CD8-positive, alpha-beta memory T cell (primary cell): ENCODE results near the gene FAM83E. TPM values are rescaled to one million over a fixed set of nuclear protein-coding genes. Genes with fewer than 3 reads are reported as not detected.
"Not testable (repeated sequence)": the region's sequence is repeated elsewhere in the genome, so short reads cannot be mapped to it uniquely, and the experiment has no call there.

ENCODE experiments used
- CTCF ChIA-PET: fragments of 350-600 bp; sonication (Branson Sonifier 250); formaldehyde crosslinking; loops from one replicate; lab custom pipeline; 2021; ENCODE audit warnings: antibody characterized with exemption; lab: Charles Lee
- POLR2A ChIA-PET: fragments of 350-600 bp; sonication (Branson Sonifier 250); formaldehyde crosslinking; loops from one replicate; lab custom pipeline; 2021; ENCODE audit warnings: antibody characterized with exemption; lab: Charles Lee
- DNase-seq, 5 donors: peaks; one replicate each; pipeline versions ENCODE4 v3.0.0 to v3.0.0-alpha.2; 2020 to 2022; ENCODE audit warnings: mixed read lengths in 1 of 5
- H3K27ac ChIP-seq: one replicate; pipeline ENCODE4 v1.7.0; 2013; ENCODE audit warnings: low read depth, mild to moderate bottlenecking, low read length, moderate library complexity
- H3K27me3 ChIP-seq: 2 replicates; pipeline ENCODE4 v1.7.0; 2013; ENCODE audit warnings: low read length, mild to moderate bottlenecking; ENCODE audit not compliant: insufficient read depth, poor library complexity, severe bottlenecking
- H3K36me3 ChIP-seq: 2 replicates; pipeline ENCODE4 v1.7.0; 2013; ENCODE audit warnings: mild to moderate bottlenecking, low read length, moderate library complexity; ENCODE audit not compliant: insufficient read depth
- H3K4me1 ChIP-seq: 2 replicates; pipeline ENCODE4 v1.7.0; 2013; ENCODE audit warnings: mild to moderate bottlenecking, low read length, moderate library complexity; ENCODE audit not compliant: insufficient read depth
- H3K4me3 ChIP-seq: 2 replicates; pipeline ENCODE4 v1.7.0; 2013; ENCODE audit warnings: mild to moderate bottlenecking, low read length
- H3K9me3 ChIP-seq: 2 replicates; pipeline ENCODE4 v1.7.0; 2013; ENCODE audit warnings: mild to moderate bottlenecking, low read length
- H3K27ac Mint-ChIP-seq, 8 donors: one replicate each; pipeline ENCODE4 v1.8.0; 2020 to 2021; ENCODE audit warnings: mixed read lengths in 8 of 8, mild to moderate bottlenecking in 6 of 8, inconsistent platforms in 3 of 8, moderate library complexity in 3 of 8
- H3K27me3 Mint-ChIP-seq, 2 donors: one replicate each; pipeline ENCODE4 v1.8.0; 2020 to 2021; ENCODE audit warnings: mixed read lengths in 2 of 2, mild to moderate bottlenecking in 1 of 2, moderate library complexity in 1 of 2
- H3K36me3 Mint-ChIP-seq, 3 donors: one replicate each; pipeline ENCODE4 v1.8.0; 2020 to 2021; ENCODE audit warnings: mixed read lengths in 3 of 3, inconsistent platforms in 1 of 3, mild to moderate bottlenecking in 1 of 3
- H3K4me1 Mint-ChIP-seq, 3 donors: one replicate each; pipeline ENCODE4 v1.8.0; 2020 to 2021; ENCODE audit warnings: mixed read lengths in 3 of 3, inconsistent platforms in 1 of 3, mild to moderate bottlenecking in 1 of 3
- H3K4me3 Mint-ChIP-seq, 7 donors: one replicate each; pipeline ENCODE4 v1.8.0; 2020 to 2021; ENCODE audit warnings: mixed read lengths in 7 of 7, mild to moderate bottlenecking in 6 of 7, moderate library complexity in 4 of 7, inconsistent platforms in 2 of 7
- H3K9me3 Mint-ChIP-seq, 5 donors: one replicate each; pipeline ENCODE4 v1.8.0; 2020 to 2022; ENCODE audit warnings: mixed read lengths in 5 of 5, mild to moderate bottlenecking in 3 of 5, moderate library complexity in 2 of 5, inconsistent platforms in 1 of 5
- polyA plus RNA-seq: library from polyadenylated mRNA; unstranded; fragments of 300-500 nt; fragmentation: Illumina TruSeq; gene quantifications from one replicate; pipeline ENCODE4 v1.2.3, GENCODE V29; 2021
- total RNA-seq, 2 experiments: library from RNA; stranded (reverse); gene quantifications; one replicate each; pipeline ENCODE4 v1.2.3, GENCODE V29; 2021

The FAM83E gene
- total and polyA plus RNA-seq, 3 experiments from 2014 or later: 3.7 to 5.4 TPM; not detected in 1

DNA sequence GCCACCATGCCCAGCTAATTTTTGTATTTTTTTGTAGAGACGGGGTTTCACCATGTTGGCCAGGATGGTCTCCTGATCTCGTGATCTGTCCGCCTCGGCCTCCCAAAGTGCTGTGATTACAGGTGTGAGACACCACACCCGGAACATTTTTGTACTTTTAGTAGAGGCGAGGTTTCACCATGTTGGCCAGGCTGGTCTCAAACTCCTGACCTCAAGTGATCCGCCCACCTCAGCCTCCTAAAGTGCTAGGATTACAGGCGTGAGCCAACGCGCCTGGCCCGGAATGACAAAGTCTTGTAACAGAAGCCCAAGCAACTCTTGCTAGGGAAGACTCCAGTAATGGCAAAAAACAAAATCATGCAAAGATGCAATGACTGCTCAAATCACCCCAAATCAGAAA, 17.4 kb upstream of the FAM83E start:
- not testable (repeated sequence) for H3K27me3 ChIP-seq, H3K9me3 Mint-ChIP-seq, H3K27ac ChIP-seq, H3K27me3 Mint-ChIP-seq, H3K4me3 ChIP-seq, H3K9me3 ChIP-seq, DNase-seq
- H3K36me3 ChIP-seq: peaks cover 30% of the 10 kb centered on the region
- Mint-ChIP-seq H3K4me3 (peak overlapping the region in 2 of 7 donors; percentile 3 to 36), H3K36me3 (peaks cover 0 to 58% (median 0%) of the 10 kb centered on the region in 3 donors), H3K27ac (peak overlapping the region in 6 of 8 donors; percentile 3 to 96 (median 58)), H3K4me1 (peaks cover 18 to 50% (median 22%) of the 10 kb centered on the region in 3 donors)
- ChIA-PET POLR2A (interaction anchor here (0.6 kb wide), 2 partner anchors 9 to 23 kb away, joined by 3 read pairs; no protein-coding TSS in a partner anchor), CTCF (interaction anchor here (1.0 to 1.2 kb wide), 3 partner anchors 11 to 14 kb away, joined by 4 to 5 read pairs (median 4); partner anchors contain the start of gene CA11)
- peaks cover 29% of the 10 kb centered on the region for H3K4me1 ChIP-seq

DNA sequence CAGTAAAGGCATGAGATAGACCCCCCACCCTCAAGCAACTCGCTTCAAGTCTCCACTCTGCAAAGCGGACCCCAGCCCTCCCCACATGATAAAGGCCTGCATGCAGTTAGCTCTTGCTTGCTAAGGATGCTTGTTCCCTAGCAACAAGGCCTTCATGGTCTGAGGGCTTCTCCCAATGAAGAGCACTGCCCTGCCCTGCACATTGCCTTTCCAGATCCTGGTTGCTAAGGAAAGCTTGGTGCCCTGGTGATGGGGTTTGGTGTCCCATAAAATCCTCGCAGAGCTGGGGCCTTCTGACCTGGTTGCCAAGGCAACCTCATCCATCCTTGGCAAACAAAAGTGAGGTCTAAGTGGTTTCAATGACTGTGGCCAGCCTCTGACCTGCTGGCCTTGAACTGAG, 16.3 kb upstream of the FAM83E start:
- Mint-ChIP-seq H3K4me1 (peaks cover 22 to 56% (median 26%) of the 10 kb centered on the region in 3 donors), H3K9me3 (peaks cover 0 to 2% (median 0%) of the 10 kb centered on the region in 5 donors), H3K36me3 (peaks cover 0 to 59% (median 0%) of the 10 kb centered on the region in 3 donors), H3K4me3 (no peak overlapping the region), H3K27me3 (no peaks in the 10 kb centered on the region), H3K27ac (peak overlapping the region in 1 of 8 donors; percentile 68)
- DNase-seq: no peak
- H3K9me3 ChIP-seq: no peaks in the 10 kb centered on the region
- H3K27me3 ChIP-seq: no peaks in the 10 kb centered on the region
- POLR2A ChIA-PET: interaction anchor here (1.8 kb wide), 1 partner anchor 12 kb away, joined by 4 read pairs; the partner anchor contains the start of genes RPL18 and SPHK2
- H3K4me1 ChIP-seq: peaks cover 29% of the 10 kb centered on the region
- no peak overlapping the region for H3K4me3 ChIP-seq
- no peak overlapping the region for H3K27ac ChIP-seq
- peaks cover 30% of the 10 kb centered on the region for H3K36me3 ChIP-seq
- CTCF ChIA-PET: interaction anchor here (1.0 kb wide), 1 partner anchor 15 kb away, joined by 5 read pairs; the partner anchor contains the start of gene CA11

DNA sequence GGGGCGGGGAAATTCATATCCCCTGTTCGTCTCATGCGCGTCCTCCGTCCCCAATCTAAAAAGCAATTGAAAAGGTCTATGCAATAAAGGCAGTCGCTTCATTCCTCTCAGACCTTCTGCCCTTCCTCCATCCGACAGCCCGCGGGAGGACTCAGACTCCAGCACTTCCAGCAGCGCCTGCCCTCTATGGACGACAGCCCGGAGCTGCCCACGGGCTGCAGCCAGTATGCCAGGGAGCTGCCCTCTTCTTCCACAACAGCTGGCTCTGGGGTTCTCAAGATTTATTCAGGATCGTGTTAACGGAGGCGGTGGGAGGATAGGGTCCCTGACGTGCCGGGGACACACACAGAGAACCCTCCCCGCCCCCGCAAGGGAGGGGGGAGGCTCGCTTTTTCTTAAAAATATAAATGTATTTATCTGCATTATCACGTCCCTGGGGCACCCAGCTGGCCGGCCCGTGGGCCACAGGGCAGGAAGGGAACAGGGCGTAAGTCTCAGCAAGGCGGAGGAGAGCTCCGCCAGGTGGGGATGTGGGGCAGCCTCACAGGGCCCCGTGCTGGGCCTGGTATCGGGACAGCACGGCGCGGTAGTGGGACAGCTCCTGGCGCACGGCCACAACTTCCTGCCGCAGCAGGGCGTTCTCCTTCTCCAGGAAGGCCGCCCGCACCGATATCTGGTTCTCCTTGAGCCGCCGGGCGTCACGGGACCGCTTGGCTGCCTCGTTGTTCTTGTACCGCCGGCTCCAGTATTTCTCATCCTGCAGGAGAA, 15.6 kb upstream of the FAM83E start:
- H3K9me3 ChIP-seq: no peaks in the 10 kb centered on the region
- H3K36me3 ChIP-seq: peaks cover 30% of the 10 kb centered on the region
- Mint-ChIP-seq H3K4me1 (peaks cover 19 to 53% (median 24%) of the 10 kb centered on the region in 3 donors), H3K36me3 (peaks cover 0 to 58% (median 0%) of the 10 kb centered on the region in 3 donors), H3K4me3 (no peak overlapping the region), H3K27me3 (no peaks in the 10 kb centered on the region), H3K27ac (no peak overlapping the region), H3K9me3 (peaks cover 0 to 2% (median 0%) of the 10 kb centered on the region in 5 donors)
- H3K4me3 ChIP-seq: no peak overlapping the region
- ChIA-PET CTCF (no interaction called here), POLR2A (interaction anchor here (1.8 kb wide), 1 partner anchor 11 kb away, joined by 4 read pairs; the partner anchor contains the start of genes RPL18 and SPHK2)
- no peaks in the 10 kb centered on the region for H3K27me3 ChIP-seq
- no peak for DNase-seq
- peaks cover 29% of the 10 kb centered on the region for H3K4me1 ChIP-seq
- H3K27ac ChIP-seq: no peak overlapping the region

DNA sequence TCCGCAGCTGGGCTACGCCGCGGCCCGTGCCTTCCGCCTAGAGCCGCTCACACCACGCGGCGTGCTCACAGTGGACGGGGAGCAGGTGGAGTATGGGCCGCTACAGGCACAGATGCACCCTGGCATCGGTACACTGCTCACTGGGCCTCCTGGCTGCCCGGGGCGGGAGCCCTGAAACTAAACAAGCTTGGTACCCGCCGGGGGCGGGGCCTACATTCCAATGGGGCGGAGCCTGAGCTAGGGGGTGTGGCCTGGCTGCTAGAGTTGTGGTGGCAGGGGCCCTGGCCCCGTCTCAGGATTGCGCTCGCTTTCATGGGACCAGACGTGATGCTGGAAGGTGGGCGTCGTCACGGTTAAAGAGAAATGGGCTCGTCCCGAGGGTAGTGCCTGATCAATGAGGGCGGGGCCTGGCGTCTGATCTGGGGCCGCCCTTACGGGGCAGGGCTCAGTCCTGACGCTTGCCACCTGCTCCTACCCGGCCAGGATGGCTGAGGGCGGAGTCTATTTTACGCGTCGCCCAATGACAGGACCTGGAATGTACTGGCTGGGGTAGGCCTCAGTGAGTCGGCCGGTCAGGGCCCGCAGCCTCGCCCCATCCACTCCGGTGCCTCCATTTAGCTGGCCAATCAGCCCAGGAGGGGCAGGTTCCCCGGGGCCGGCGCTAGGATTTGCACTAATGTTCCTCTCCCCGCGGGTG, 14.9 kb upstream of the FAM83E start:
- Histone ChIP-seq H3K36me3 (peaks cover 30% of the 10 kb centered on the region), H3K27ac (no peak overlapping the region), H3K4me1 (peaks cover 23% of the 10 kb centered on the region), H3K27me3 (no peaks in the 10 kb centered on the region), H3K9me3 (no peaks in the 10 kb centered on the region), H3K4me3 (no peak overlapping the region)
- H3K4me1 Mint-ChIP-seq: peaks cover 20 to 54% (median 22%) of the 10 kb centered on the region in 3 donors
- H3K27me3 Mint-ChIP-seq: no peaks in the 10 kb centered on the region
- no peak overlapping the region for H3K4me3 Mint-ChIP-seq
- CTCF ChIA-PET: no interaction called here
- no peak for DNase-seq
- no peak overlapping the region for H3K27ac Mint-ChIP-seq
- POLR2A ChIA-PET: interaction anchor here (0.9 kb wide), 1 partner anchor 10 kb away, joined by 3 read pairs; the partner anchor contains the start of gene SPHK2
- H3K9me3 Mint-ChIP-seq: peaks cover 0 to under 1% (median 0%) of the 10 kb centered on the region in 5 donors
- peaks cover 0 to 57% (median 0%) of the 10 kb centered on the region in 3 donors for H3K36me3 Mint-ChIP-seq

DNA sequence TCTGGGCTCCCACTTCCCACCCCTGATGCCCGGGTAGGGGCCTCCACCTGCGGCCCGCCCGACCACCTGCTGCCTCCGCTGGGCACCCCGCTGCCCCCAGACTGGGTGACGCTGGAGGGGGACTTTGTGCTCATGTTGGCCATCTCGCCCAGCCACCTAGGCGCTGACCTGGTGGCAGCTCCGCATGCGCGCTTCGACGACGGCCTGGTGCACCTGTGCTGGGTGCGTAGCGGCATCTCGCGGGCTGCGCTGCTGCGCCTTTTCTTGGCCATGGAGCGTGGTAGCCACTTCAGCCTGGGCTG, 14.4 kb upstream of the FAM83E start:
- H3K36me3 Mint-ChIP-seq: peaks cover 0 to 54% (median 0%) of the 10 kb centered on the region in 3 donors
- H3K9me3 Mint-ChIP-seq: no peaks in the 10 kb centered on the region
- H3K27ac ChIP-seq: no peak overlapping the region
- POLR2A ChIA-PET: interaction anchor here (0.6 to 0.9 kb wide), 2 partner anchors 10 to 71 kb away, joined by 3 to 11 read pairs; partner anchors contain the start of gene SPHK2
- H3K36me3 ChIP-seq: peaks cover 30% of the 10 kb centered on the region
- no peak overlapping the region for H3K27ac Mint-ChIP-seq
- H3K4me1 ChIP-seq: peaks cover 19% of the 10 kb centered on the region
- DNase-seq: no peak
- H3K27me3 Mint-ChIP-seq: no peaks in the 10 kb centered on the region
- peaks cover 18 to 53% (median 22%) of the 10 kb centered on the region in 3 donors for H3K4me1 Mint-ChIP-seq
- no peaks in the 10 kb centered on the region for H3K9me3 ChIP-seq
- no peak overlapping the region for H3K4me3 Mint-ChIP-seq
- H3K27me3 ChIP-seq: no peaks in the 10 kb centered on the region
- H3K4me3 ChIP-seq: no peak overlapping the region
- CTCF ChIA-PET: no interaction called here

DNA sequence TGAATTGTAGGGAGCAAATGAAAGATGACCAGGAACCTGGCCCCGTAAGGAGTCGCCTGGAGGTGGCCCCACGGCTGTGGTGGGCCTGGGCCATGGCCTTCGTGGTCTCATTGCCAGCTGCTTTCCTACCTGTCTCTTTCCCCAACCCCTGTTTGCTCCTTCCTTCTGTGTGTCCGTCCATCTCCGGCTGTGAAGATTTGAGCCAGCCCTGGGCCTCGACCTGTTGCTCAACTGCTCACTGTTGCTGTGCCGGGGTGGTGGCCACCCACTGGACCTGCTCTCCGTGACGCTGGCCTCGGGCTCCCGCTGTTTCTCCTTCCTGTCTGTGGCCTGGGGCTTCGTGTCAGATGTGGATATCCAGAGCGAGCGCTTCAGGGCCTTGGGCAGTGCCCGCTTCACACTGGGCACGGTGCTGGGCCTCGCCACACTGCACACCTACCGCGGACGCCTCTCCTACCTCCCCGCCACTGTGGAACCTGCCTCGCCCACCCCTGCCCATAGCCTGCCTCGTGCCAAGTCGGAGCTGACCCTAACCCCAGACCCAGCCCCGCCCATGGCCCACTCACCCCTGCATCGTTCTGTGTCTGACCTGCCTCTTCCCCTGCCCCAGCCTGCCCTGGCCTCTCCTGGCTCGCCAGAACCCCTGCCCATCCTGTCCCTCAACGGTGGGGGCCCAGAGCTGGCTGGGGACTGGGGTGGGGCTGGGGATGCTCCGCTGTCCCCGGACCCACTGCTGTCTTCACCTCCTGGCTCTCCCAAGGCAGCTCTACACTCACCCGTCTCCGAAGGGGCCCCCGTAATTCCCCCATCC, 13.8 kb upstream of the FAM83E start:
- Histone ChIP-seq H3K36me3 (peaks cover 30% of the 10 kb centered on the region), H3K27me3 (no peaks in the 10 kb centered on the region), H3K4me3 (no peak overlapping the region), H3K4me1 (peaks cover 16% of the 10 kb centered on the region), H3K9me3 (no peaks in the 10 kb centered on the region), H3K27ac (no peak overlapping the region)
- DNase-seq: no peak
- Mint-ChIP-seq H3K4me3 (peak overlapping the region in 1 of 7 donors; percentile 12), H3K27ac (peak overlapping the region in 1 of 8 donors; percentile 36), H3K9me3 (no peaks in the 10 kb centered on the region), H3K27me3 (no peaks in the 10 kb centered on the region), H3K36me3 (peaks cover 0 to 54% (median 1%) of the 10 kb centered on the region in 3 donors), H3K4me1 (peaks cover 21 to 53% (median 24%) of the 10 kb centered on the region in 3 donors)
- POLR2A ChIA-PET: interaction anchor here (0.6 to 0.9 kb wide), 3 partner anchors 9 to 70 kb away, joined by 3 to 11 read pairs (median 5); partner anchors contain the start of gene SPHK2
- CTCF ChIA-PET: no interaction called here

DNA sequence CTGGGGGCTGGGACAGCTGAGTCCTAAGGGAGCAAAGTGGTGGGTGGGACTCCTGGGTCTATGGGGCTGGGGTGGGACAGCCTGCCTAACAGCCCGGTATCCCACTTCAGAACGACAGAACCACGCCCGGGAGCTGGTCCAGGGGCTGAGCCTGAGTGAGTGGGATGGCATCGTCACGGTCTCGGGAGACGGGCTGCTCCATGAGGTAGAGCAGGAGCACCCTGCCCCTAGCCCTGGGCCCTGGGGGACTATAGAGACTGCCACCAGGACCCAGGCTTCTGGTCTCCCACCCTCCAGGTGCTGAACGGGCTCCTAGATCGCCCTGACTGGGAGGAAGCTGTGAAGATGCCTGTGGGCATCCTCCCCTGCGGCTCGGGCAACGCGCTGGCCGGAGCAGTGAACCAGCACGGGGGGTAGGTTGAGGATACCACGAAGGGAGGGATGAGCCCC, 13.0 kb upstream of the FAM83E start:
- Histone ChIP-seq H3K4me1 (peaks cover 15% of the 10 kb centered on the region), H3K4me3 (no peak overlapping the region), H3K36me3 (peaks cover 24% of the 10 kb centered on the region), H3K27ac (no peak overlapping the region), H3K9me3 (no peaks in the 10 kb centered on the region), H3K27me3 (no peaks in the 10 kb centered on the region)
- H3K27ac Mint-ChIP-seq: peak overlapping the region in 2 of 8 donors; percentile 36 to 55
- H3K9me3 Mint-ChIP-seq: no peaks in the 10 kb centered on the region
- H3K27me3 Mint-ChIP-seq: no peaks in the 10 kb centered on the region
- ChIA-PET POLR2A (interaction anchor here (0.6 to 1.4 kb wide), 2 partner anchors 9 to 17 kb away, joined by 5 to 7 read pairs; partner anchors contain the start of gene RPL18), CTCF (interaction anchor here (0.9 kb wide), 1 partner anchor 9 kb away, joined by 3 read pairs; the partner anchor contains the start of gene RPL18)
- peaks cover 27 to 51% (median 27%) of the 10 kb centered on the region in 3 donors for H3K4me1 Mint-ChIP-seq
- H3K4me3 Mint-ChIP-seq: no peak overlapping the region
- H3K36me3 Mint-ChIP-seq: peaks cover 0 to 50% (median 1%) of the 10 kb centered on the region in 3 donors
- DNase-seq: no peak
